ENCODE results near the gene USP3. TPM values are rescaled to one million over a fixed set of nuclear protein-coding genes. Genes with fewer than 3 reads are reported as not detected.

Gene USP3
- total and polyA plus RNA-seq, 2 of the 13 experiments (the other 11 are each of a cell fraction or from before 2014, with no cell fraction given), result 14.3 to 61.2 TPM

DNA sequence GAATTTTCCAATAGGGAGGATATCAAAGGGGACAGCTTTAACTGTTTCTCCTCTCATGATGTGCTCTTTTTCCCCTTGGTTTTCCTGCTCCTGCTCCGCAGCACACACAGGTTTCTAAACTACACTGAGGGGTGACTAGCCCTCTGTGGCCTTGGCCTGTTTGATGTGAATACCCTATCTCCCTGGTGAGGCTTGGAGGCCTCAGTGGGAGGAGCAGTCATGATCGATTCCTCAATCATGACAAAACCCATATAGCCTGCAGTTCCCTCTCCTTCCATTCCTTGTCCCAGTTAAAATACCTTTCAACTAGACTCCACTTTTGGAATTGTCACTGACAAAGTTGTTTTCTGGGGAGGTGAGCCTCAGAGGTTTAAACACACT is 24.0 kb upstream of the USP3 start (continued):
- TF ChIP-seq, protein P1, sequence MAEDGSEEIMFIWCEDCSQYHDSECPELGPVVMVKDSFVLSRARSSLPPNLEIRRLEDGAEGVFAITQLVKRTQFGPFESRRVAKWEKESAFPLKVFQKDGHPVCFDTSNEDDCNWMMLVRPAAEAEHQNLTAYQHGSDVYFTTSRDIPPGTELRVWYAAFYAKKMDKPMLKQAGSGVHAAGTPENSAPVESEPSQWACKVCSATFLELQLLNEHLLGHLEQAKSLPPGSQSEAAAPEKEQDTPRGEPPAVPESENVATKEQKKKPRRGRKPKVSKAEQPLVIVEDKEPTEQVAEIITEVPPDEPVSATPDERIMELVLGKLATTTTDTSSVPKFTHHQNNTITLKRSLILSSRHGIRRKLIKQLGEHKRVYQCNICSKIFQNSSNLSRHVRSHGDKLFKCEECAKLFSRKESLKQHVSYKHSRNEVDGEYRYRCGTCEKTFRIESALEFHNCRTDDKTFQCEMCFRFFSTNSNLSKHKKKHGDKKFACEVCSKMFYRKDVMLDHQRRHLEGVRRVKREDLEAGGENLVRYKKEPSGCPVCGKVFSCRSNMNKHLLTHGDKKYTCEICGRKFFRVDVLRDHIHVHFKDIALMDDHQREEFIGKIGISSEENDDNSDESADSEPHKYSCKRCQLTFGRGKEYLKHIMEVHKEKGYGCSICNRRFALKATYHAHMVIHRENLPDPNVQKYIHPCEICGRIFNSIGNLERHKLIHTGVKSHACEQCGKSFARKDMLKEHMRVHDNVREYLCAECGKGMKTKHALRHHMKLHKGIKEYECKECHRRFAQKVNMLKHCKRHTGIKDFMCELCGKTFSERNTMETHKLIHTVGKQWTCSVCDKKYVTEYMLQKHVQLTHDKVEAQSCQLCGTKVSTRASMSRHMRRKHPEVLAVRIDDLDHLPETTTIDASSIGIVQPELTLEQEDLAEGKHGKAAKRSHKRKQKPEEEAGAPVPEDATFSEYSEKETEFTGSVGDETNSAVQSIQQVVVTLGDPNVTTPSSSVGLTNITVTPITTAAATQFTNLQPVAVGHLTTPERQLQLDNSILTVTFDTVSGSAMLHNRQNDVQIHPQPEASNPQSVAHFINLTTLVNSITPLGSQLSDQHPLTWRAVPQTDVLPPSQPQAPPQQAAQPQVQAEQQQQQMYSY (CRISPR knock-in tag; IDR thresholded peaks at IDR 0.05), result peak; percentile 30; the same call in 1 of the 2 replicates
- TF ChIP-seq SNAPC2 (CRISPR knock-in tag; IDR thresholded peaks at IDR 0.05) (no peak), SYNCRIP (IDR thresholded peaks at IDR 0.05; ENCODE audit: insufficient read depth, low read depth, low read length) (no peak), ZNF331 (CRISPR knock-in tag; IDR thresholded peaks at IDR 0.05) (peak; percentile 40; the same call in 1 of the 2 replicates), MED1 (CRISPR knock-in tag; IDR thresholded peaks at IDR 0.05) (peak; percentile 14; the same call in 1 of the 2 replicates), CREM (IDR thresholded peaks at IDR 0.05) (peak; percentile 52; the same call in 1 of the 2 replicates), CREM (CRISPR knock-in tag; IDR thresholded peaks at IDR 0.05) (no peak)
- TF ChIP-seq, protein P2, sequence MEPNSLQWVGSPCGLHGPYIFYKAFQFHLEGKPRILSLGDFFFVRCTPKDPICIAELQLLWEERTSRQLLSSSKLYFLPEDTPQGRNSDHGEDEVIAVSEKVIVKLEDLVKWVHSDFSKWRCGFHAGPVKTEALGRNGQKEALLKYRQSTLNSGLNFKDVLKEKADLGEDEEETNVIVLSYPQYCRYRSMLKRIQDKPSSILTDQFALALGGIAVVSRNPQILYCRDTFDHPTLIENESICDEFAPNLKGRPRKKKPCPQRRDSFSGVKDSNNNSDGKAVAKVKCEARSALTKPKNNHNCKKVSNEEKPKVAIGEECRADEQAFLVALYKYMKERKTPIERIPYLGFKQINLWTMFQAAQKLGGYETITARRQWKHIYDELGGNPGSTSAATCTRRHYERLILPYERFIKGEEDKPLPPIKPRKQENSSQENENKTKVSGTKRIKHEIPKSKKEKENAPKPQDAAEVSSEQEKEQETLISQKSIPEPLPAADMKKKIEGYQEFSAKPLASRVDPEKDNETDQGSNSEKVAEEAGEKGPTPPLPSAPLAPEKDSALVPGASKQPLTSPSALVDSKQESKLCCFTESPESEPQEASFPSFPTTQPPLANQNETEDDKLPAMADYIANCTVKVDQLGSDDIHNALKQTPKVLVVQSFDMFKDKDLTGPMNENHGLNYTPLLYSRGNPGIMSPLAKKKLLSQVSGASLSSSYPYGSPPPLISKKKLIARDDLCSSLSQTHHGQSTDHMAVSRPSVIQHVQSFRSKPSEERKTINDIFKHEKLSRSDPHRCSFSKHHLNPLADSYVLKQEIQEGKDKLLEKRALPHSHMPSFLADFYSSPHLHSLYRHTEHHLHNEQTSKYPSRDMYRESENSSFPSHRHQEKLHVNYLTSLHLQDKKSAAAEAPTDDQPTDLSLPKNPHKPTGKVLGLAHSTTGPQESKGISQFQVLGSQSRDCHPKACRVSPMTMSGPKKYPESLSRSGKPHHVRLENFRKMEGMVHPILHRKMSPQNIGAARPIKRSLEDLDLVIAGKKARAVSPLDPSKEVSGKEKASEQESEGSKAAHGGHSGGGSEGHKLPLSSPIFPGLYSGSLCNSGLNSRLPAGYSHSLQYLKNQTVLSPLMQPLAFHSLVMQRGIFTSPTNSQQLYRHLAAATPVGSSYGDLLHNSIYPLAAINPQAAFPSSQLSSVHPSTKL (CRISPR knock-in tag; IDR thresholded peaks at IDR 0.05), result peak; percentile 63; the same call in 1 of the 2 replicates
- TF ChIP-seq, protein P3, sequence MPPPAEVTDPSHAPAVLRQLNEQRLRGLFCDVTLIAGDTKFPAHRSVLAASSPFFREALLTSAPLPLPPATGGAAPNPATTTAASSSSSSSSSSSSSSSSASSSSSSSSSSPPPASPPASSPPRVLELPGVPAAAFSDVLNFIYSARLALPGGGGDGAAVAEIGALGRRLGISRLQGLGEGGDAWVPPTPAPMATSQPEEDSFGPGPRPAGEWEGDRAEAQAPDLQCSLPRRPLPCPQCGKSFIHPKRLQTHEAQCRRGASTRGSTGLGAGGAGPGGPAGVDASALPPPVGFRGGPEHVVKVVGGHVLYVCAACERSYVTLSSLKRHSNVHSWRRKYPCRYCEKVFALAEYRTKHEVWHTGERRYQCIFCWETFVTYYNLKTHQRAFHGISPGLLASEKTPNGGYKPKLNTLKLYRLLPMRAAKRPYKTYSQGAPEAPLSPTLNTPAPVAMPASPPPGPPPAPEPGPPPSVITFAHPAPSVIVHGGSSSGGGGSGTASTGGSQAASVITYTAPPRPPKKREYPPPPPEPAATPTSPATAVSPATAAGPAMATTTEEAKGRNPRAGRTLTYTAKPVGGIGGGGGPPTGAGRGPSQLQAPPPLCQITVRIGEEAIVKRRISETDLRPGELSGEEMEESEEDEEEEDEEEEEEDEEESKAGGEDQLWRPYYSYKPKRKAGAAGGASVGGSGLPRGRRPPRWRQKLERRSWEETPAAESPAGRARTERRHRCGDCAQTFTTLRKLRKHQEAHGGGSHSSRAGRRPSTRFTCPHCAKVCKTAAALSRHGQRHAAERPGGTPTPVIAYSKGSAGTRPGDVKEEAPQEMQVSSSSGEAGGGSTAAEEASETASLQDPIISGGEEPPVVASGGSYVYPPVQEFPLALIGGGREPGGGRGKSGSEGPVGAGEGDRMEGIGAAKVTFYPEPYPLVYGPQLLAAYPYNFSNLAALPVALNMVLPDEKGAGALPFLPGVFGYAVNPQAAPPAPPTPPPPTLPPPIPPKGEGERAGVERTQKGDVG (CRISPR knock-in tag; IDR thresholded peaks at IDR 0.05; ENCODE audit: borderline replicate concordance), result 0 out of 2 replicates have a peak, but pooled peaks have one; percentile 49
- TF ChIP-seq, protein P4, sequence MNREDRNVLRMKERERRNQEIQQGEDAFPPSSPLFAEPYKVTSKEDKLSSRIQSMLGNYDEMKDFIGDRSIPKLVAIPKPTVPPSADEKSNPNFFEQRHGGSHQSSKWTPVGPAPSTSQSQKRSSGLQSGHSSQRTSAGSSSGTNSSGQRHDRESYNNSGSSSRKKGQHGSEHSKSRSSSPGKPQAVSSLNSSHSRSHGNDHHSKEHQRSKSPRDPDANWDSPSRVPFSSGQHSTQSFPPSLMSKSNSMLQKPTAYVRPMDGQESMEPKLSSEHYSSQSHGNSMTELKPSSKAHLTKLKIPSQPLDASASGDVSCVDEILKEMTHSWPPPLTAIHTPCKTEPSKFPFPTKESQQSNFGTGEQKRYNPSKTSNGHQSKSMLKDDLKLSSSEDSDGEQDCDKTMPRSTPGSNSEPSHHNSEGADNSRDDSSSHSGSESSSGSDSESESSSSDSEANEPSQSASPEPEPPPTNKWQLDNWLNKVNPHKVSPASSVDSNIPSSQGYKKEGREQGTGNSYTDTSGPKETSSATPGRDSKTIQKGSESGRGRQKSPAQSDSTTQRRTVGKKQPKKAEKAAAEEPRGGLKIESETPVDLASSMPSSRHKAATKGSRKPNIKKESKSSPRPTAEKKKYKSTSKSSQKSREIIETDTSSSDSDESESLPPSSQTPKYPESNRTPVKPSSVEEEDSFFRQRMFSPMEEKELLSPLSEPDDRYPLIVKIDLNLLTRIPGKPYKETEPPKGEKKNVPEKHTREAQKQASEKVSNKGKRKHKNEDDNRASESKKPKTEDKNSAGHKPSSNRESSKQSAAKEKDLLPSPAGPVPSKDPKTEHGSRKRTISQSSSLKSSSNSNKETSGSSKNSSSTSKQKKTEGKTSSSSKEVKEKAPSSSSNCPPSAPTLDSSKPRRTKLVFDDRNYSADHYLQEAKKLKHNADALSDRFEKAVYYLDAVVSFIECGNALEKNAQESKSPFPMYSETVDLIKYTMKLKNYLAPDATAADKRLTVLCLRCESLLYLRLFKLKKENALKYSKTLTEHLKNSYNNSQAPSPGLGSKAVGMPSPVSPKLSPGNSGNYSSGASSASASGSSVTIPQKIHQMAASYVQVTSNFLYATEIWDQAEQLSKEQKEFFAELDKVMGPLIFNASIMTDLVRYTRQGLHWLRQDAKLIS (CRISPR knock-in tag; IDR thresholded peaks at IDR 0.05), result no peak

Data from HepG2 (cell line).